K562 (cell line): ENCODE data around the gene SKAP1. TPM values are rescaled to one million over a fixed set of nuclear protein-coding genes. Genes with fewer than 3 reads are reported as not detected.

ENCODE experiments used
- ATAC-seq: fragments of 200-7000 bp; cut with Tn5 transposase; 3 replicates; pipeline ENCODE4 v1.9.1; 2020; ENCODE audit warnings: moderate library complexity
- BruUV-seq: library from RNA; stranded (reverse); fragments of 400-500 nt; replicated peaks from 2 replicates; lab custom pipeline; 2021; lab: Mats Ljungman, UMichigan
- CTCF ChIA-PET: fragments of 300-600 bp; formaldehyde crosslinking; extraction: SDS; loops from one replicate; lab custom pipeline; 2021; ENCODE audit warnings: low intra/inter-chr PET ratio; lab: Yijun Ruan, JAX
- POLR2A ChIA-PET: fragments of 300-600, 350-650 bp; sonication (Branson Sonifier 250); formaldehyde crosslinking; extraction: SDS; loops from one replicate; lab custom pipeline; 2021; ENCODE audit warnings: antibody characterized with exemption, inconsistent platforms; lab: Yijun Ruan, JAX
- DNase-seq, 4 experiments: peaks; one replicate each; pipeline versions ENCODE4 v3.0.0 to v3.0.0-alpha.2; 2011 to 2018; ENCODE audit warnings: low spot score in 3 of 4, mixed read lengths in 3 of 4; ENCODE audit errors: extremely low read depth in 1 of 4
- FAIRE-seq: peaks from 2 replicates; lab custom pipeline; 2011; peaks lifted over from hg19 to GRCh38; lab: Jason Lieb, UNC
- H2AFZ ChIP-seq: 2 replicates; pipeline ENCODE4 v1.6.0; 2011; ENCODE audit warnings: low read depth, low read length, control low read depth, inconsistent platforms
- H3K27ac ChIP-seq: fragments of 200-600 bp; 3 replicates; pipeline ENCODE4 v1.8.0; 2011; ENCODE audit warnings: low read depth, mild to moderate bottlenecking, control low read depth, inconsistent platforms, low read length, moderate library complexity, mixed read lengths; ENCODE audit errors: extremely low read depth
- H3K27me3 ChIP-seq, 2 experiments: fragments of 300-600 bp in 1 of 2; 2 replicates in 1 of 2; 3 replicates in 1 of 2; pipeline versions ENCODE4 v1.6.0 to v1.8.0; 2011; ENCODE audit warnings: inconsistent platforms in 2 of 2, low read length in 2 of 2, mild to moderate bottlenecking in 1 of 2, mixed read lengths in 1 of 2, moderate library complexity in 1 of 2; ENCODE audit not compliant: control insufficient read depth in 2 of 2, insufficient read depth in 2 of 2
- H3K36me3 ChIP-seq: fragments of 300-600 bp; 3 replicates; pipeline ENCODE4 v1.8.0; 2011; ENCODE audit warnings: mild to moderate bottlenecking, low read length, inconsistent platforms; ENCODE audit not compliant: control insufficient read depth, insufficient read depth
- H3K4me1 ChIP-seq, 2 experiments: fragments of 200-600 bp in 1 of 2; replicated peaks in 1 of 2; 2 replicates in 1 of 2; 3 replicates in 1 of 2; pipeline versions ENCODE4 v1.5.1 to v1.8.0; 2011; ENCODE audit warnings: inconsistent platforms in 2 of 2, low read length in 2 of 2, mild to moderate bottlenecking in 1 of 2, mixed read lengths in 1 of 2, moderate library complexity in 1 of 2; ENCODE audit not compliant: control insufficient read depth in 2 of 2, insufficient read depth in 2 of 2
- H3K4me2 ChIP-seq: 2 replicates; pipeline ENCODE4 v1.6.1; 2011; ENCODE audit warnings: low read length, control low read depth, inconsistent platforms, mixed read lengths; ENCODE audit not compliant: insufficient read depth
- H3K4me3 ChIP-seq: fragments of 200-600 bp; sonication (generic), shearing (Covaris generic); 2 replicates; pipeline ENCODE4 v1.5.1; 2016; ENCODE audit warnings: control low read depth, inconsistent platforms
- H3K79me2 ChIP-seq: fragments of 200-600 bp; 3 replicates; pipeline ENCODE4 v1.8.0; 2011; ENCODE audit warnings: low read length, inconsistent platforms; ENCODE audit not compliant: control insufficient read depth, insufficient read depth
- H3K9ac ChIP-seq, 2 experiments: 2 replicates each; pipeline versions ENCODE4 v1.6.0 to v1.6.1; 2011; ENCODE audit warnings: low read depth in 2 of 2, low read length in 2 of 2, control low read depth in 1 of 2, inconsistent platforms in 1 of 2, mild to moderate bottlenecking in 1 of 2, mixed read lengths in 1 of 2; ENCODE audit not compliant: insufficient read depth in 1 of 2
- H3K9me1 ChIP-seq: one replicate; pipeline ENCODE4 v1.6.0; 2011; ENCODE audit warnings: inconsistent platforms, mild to moderate bottlenecking, low read length, moderate library complexity; ENCODE audit not compliant: control insufficient read depth, insufficient read depth
- H3K9me3 ChIP-seq: replicated peaks from 2 replicates; pipeline ENCODE4 v1.5.1; 2011; ENCODE audit warnings: low read depth, low read length, inconsistent platforms; ENCODE audit not compliant: control insufficient read depth, insufficient read depth
- H4K20me1 ChIP-seq: replicated peaks from 2 replicates; pipeline ENCODE4 v1.6.1; 2011; ENCODE audit warnings: low read length, inconsistent platforms, mixed read lengths; ENCODE audit not compliant: control insufficient read depth, insufficient read depth
- ARID3A ChIP-seq: IDR thresholded peaks from 2 replicates; pipeline ENCODE4 v1.6.1; 2012; ENCODE audit warnings: low read depth, low read length, improper control_type of control experiment, borderline replicate concordance
- CBX2 ChIP-seq: fragments of 200-600 bp; sonication (generic); IDR thresholded peaks from one replicate; pipeline ENCODE4 v1.6.1; 2012; ENCODE audit warnings: mild to moderate bottlenecking, low read length, inconsistent platforms; ENCODE audit not compliant: insufficient read depth, poor library complexity, severe bottlenecking
- CBX8 ChIP-seq: fragments of 200-600 bp; sonication (generic); IDR thresholded peaks from 2 replicates; pipeline ENCODE4 v1.6.1; 2012; ENCODE audit warnings: borderline replicate concordance, mixed run types, low read depth, mild to moderate bottlenecking, moderate library complexity, mixed read lengths, low read length, control low read depth, inconsistent platforms; ENCODE audit not compliant: poor library complexity, severe bottlenecking; ENCODE audit errors: extremely low read depth
- E2F5 ChIP-seq: sonication (generic); formaldehyde crosslinking; IDR thresholded peaks from 2 replicates; pipeline ENCODE4 v1.8.0; 2022; ENCODE audit warnings: mild to moderate bottlenecking, missing genetic modification reagents
- E2F8 ChIP-seq: fragments of 450-650 bp; IDR thresholded peaks from 2 replicates; pipeline ENCODE4 v1.7.1; 2018; ENCODE audit warnings: mild to moderate bottlenecking, low read depth; ENCODE audit not compliant: partially characterized antibody
- HOXB6 ChIP-seq: fragments of 250-450 bp; sonication (Bioruptor Pico); IDR thresholded peaks from 2 replicates; pipeline ENCODE4 v1.5.1; 2022; ENCODE audit warnings: mild to moderate bottlenecking, borderline replicate concordance
- KHSRP ChIP-seq: fragments of 450-650 bp; IDR thresholded peaks from 2 replicates; pipeline ENCODE4 v1.6.1; 2017
- MEIS2 ChIP-seq: fragments of 450-650 bp; IDR thresholded peaks from 2 replicates; pipeline ENCODE4 v1.6.1; 2014; ENCODE audit warnings: mild to moderate bottlenecking; ENCODE audit not compliant: partially characterized antibody
- POLR2AphosphoS5 ChIP-seq: IDR thresholded peaks from 2 replicates; pipeline ENCODE4 v1.6.1; 2011; ENCODE audit warnings: mild to moderate bottlenecking, low read depth, low read length, moderate library complexity; ENCODE audit not compliant: control insufficient read depth, insufficient read depth
- THAP7 ChIP-seq: fragments of 250-450 bp; sonication (Bioruptor Pico); IDR thresholded peaks from 2 replicates; pipeline ENCODE4 v1.5.0; 2021
- WGBS: fragments of 100-300 bp; shearing (Covaris generic); methylation state at CpG from one replicate; pipeline ENCODE4 v1.1.6; 2016; ENCODE audit warnings: low coverage, mixed read lengths; ENCODE audit not compliant: insufficient coverage; ENCODE audit errors: missing lambda C conversion rate; 5-methylcytosine and 5-hydroxymethylcytosine counted together
- in situ Hi-C: fragments of 300-500 bp; cut with MboI; formaldehyde crosslinking; loops from 4 replicates; pipeline ENCODE4 v1.15.0; 2018; ENCODE audit warnings: inconsistent platforms, mixed read lengths
- intact Hi-C: fragments of 100-400 bp; cut with micrococcal nuclease; formaldehyde crosslinking; loops from 2 replicates; pipeline ENCODE4 v1.14.2; 2022
- polyA plus RNA-seq, 8 experiments: library from polyadenylated mRNA; depleted of rRNA in 4 of 8; stranded (reverse) in 5 of 8; unstranded in 3 of 8; fragments of >200 nt; fragmentation: Nextera tagmentation in 2 of 8; fragmentation: Illumina TruSeq in 1 of 8; extraction: Ambion mirVana in 2 of 8; extraction: Trizol in 1 of 8; gene quantifications; 2 replicates each; pipeline versions ENCODE4 v1.2.1 to v1.2.3, GENCODE V29; 2011 to 2014; ENCODE audit warnings: inconsistent platforms in 1 of 8, missing spikeins in 1 of 8
- total RNA-seq, 7 experiments: library from RNA; depleted of rRNA in 6 of 7; stranded (reverse); fragments of >200 nt in 6 of 7; fragmentation: Illumina TruSeq in 2 of 7; extraction: Trizol in 2 of 7; gene quantifications; 2 replicates each; pipeline versions ENCODE4 v1.2.1 to v1.2.3, GENCODE V29; 2011 to 2021; ENCODE audit warnings: low replicate concordance in 1 of 7
- TF ChIP-seq, protein P1 (sequence below): sonication (generic); formaldehyde crosslinking; IDR thresholded peaks from 2 replicates; pipeline ENCODE4 v1.8.0; 2022; ENCODE audit warnings: mild to moderate bottlenecking, low read depth, missing genetic modification reagents

Gene SKAP1
- total and polyA plus RNA-seq, 9 of the 15 experiments (the other 6 are each of a cell fraction or from before 2014, with no cell fraction given), result 0.06 to 0.80 (median 0.10) TPM; not detected in 4

GRCh38 chr17:48330887-48331286 lies 99.1 kb downstream of the SKAP1 start:
- Histone ChIP-seq H3K9me3 (no peaks in the 10 kb centered on the region), H3K4me2 (no peak overlapping the region), H3K9me1 (no peaks in the 10 kb centered on the region), H3K27me3 (no peaks in the 10 kb centered on the region), H3K36me3 (no peaks in the 10 kb centered on the region), H3K27ac (no peak overlapping the region), H3K4me3 (no peak overlapping the region), H3K4me1 (no peaks in the 10 kb centered on the region), H3K79me2 (no peaks in the 10 kb centered on the region), H3K9ac (no peak overlapping the region), H4K20me1 (no peaks in the 10 kb centered on the region), H2AFZ (no peak overlapping the region)
- in situ Hi-C loops, result no loop called here
- ChIA-PET POLR2A (interaction anchor here (0.5 to 0.9 kb wide), 2 partner anchors 115 to 1670 kb away, joined by 3 read pairs; no protein-coding TSS in a partner anchor), CTCF (no interaction called here)
- intact Hi-C loops, result no loop called here
- BruUV-seq, result no TSS peak
- WGBS, result 7% methylated on average over 4 of the region's 4 CpGs
- FAIRE-seq, result no peak
- ATAC-seq, result no peak
- no peak for DNase-seq
- TF ChIP-seq HOXB6 (CRISPR knock-in tag) (no peak), ARID3A (no peak), CBX2 (peak; percentile 95), THAP7 (no peak), MEIS2 (no peak), CBX8 (peak; percentile 88), E2F5 (CRISPR knock-in tag) (no peak), POLR2AphosphoS5 (no peak), KHSRP (no peak), E2F8 (no peak)
- TF ChIP-seq, protein P1, sequence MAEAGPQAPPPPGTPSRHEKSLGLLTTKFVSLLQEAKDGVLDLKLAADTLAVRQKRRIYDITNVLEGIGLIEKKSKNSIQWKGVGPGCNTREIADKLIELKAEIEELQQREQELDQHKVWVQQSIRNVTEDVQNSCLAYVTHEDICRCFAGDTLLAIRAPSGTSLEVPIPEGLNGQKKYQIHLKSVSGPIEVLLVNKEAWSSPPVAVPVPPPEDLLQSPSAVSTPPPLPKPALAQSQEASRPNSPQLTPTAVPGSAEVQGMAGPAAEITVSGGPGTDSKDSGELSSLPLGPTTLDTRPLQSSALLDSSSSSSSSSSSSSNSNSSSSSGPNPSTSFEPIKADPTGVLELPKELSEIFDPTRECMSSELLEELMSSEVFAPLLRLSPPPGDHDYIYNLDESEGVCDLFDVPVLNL, result no peak
